ENCODE results near the gene CD81.

CD81 gene

DNA sequence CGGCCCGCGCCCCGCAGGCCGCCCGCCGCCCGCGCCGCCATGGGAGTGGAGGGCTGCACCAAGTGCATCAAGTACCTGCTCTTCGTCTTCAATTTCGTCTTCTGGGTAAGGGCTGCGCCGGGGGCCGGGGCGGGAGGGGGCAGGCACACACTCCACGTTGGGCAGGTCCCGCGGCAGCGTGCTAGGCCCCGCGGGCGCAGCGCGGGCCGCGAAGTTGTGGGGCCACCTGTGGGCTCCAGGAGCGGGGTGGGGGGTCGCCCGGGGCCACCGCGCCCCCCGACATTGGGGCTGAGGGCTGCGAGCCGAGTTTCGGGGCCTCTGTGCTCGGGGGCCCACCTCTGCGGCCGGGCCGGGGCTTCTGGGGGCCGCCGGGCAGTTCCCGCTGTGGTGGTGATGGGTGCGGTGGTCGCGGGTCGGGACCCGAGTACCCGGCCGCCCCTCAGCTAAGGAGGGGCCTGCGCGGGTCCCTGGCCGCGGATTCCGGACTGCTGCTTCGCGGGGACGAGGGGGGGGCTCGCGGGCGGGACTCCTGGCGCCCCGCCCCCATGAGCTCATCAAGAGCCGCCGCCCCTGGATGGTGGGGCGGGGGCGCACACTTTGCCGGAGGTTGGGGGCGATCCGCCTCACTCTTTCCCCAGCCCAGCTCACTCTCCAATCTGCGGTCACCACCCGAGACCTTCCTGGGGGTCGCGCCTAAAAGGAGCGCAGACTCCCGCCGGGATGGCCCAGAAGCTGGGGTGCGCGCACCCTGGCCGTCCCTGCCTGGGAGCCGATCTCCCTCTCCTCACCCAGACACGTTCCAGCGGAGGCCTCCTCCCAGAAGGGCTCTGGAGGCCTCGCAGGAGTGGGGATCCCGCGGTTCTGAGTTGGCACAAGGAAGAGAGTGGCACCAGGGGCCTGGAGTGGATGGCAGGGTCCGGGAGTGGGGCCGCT lies 667 bp downstream of the CD81 start:
- DNase-seq (ENCODE audit: low spot score): peak; percentile 62

- peak; percentile 15 for DNase-seq (ENCODE audit: low spot score)
Measured at GRCh38 chr11:2378527-2379210, 1.6 kb downstream of the CD81 start.

GRCh38 chr11:2379466-2380174 lies 2.5 kb downstream of the CD81 start:
- DNase-seq (ENCODE audit: low spot score): no peak

GRCh38 chr11:2380396-2380795 lies 3.3 kb downstream of the CD81 start:
- no peak for DNase-seq (ENCODE audit: low spot score)

DNA sequence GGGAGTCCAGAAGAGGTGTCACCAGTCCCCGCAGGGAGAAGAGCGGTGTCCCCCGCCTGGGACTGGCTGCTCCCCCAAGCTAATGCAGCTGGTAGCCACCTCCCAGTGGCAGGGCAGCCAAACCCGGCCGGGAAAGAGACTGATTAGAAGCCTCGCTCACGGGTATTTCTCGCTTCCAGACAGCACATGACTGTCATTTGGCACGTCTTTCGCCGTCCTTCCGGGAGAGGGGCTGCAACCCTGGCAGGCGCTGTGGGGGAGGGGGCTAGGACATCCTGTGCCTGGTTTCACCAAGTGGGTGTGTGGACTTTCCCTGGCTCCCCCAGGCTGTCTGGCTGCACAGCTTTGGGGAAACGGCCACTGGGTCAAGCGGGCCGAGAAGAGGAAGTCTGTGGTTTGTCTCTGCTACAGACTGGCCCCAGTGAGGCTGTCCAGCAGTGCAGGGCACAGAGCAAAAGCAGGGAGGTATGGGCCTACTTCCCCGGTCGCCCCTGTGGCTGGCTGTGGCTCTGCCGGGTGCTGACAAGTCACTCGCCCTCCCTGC lies 3.8 kb downstream of the CD81 start:
- DNase-seq (ENCODE audit: low spot score): no peak

DNA sequence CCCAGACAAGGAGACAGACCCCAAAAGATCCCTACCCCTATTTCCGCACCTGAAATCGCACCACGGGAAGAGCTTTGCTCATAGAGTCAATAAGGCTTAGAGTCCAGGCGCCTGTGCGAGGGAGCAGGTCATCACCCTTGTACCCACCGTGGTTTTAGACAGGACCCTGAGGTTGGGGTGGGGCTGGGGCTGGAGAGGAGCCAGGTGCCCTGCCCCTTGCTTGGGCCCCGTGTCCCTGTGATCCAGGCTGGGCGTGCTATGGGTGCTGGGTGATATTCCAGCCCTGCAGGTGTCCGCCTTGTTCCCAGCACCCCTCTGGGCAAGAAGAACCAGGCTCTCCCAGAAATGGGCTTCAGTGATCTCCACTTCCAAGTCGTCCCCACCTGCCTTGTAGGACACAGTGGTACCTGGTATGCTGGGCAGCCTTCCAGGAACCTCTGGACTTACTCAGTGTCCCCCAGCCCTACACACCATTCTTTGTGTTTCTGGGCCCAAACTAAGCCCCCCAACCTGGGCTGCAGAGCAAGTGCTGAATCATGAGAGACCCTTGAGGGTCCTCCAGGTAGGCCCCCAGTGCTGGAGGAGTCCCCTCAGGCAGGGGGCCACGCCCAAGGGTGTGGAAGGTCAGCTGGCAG lies 4.5 kb downstream of the CD81 start:
- DNase-seq (ENCODE audit: low spot score): no peak

DNA sequence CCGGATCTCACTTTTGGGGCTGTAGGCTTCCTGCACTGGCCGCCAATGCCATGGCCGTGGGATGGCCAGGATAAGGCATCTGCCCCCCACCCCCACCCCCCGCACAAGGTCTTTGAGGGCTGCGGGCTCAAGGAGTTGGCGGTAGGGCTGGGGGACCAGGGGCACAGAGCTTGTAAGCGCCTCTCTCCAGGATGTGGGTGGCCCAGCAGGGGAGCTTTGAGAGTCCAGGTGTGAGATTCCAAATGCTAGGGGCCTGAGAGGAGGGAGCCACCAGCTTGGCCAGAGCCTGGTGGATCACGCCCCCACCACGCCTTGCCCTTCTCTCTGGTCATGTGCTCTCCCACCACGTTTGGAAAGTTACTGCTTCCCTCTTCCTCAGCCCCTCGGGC lies 5.0 kb downstream of the CD81 start:
- no peak for DNase-seq (ENCODE audit: low spot score)

DNA sequence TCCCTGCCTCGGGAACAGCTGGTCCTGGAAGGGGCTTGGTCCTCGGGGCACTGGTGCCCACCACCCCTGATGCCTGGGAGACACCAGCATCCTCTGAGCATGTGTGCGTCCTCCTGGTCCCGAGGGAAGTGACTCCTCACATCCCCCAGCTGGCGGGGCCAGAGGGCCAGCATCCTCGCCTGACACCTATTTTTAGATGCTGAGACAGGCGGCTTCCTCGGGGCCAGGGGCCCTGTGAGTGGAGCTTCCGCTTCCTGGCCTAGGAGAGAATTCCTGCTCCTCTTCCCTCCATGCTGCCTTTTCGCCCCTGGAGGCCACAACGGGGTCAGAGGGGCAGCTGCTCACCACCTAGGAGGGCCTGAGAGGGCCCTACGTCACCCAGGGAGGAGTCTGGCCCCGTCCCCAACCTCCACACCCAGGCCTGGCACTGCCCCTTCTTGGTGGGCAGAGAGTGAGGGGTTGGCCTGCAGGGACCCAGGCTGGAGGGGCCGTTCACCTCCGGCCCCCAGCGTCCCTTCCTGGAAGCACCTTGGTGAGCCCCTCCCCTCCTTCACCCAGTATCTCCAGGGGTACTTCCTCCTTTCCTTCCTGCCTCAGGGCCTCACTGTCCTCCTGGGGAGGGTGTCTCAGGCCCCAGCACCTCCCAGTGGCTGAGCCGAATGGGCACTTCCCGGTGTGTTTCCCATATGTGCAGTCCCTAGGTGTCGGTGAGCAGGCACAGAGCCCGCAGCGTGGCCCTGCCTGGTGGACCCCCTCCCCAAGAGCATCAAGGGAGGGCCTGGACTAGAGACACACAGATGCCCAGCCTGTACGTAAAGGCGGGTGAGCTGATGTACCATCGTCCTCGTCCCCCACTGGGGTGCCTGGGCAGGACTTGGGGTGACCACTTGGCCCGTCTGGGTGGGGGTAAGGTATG lies 6.1 kb downstream of the CD81 start:
- no peak for DNase-seq (ENCODE audit: low spot score)

DNA sequence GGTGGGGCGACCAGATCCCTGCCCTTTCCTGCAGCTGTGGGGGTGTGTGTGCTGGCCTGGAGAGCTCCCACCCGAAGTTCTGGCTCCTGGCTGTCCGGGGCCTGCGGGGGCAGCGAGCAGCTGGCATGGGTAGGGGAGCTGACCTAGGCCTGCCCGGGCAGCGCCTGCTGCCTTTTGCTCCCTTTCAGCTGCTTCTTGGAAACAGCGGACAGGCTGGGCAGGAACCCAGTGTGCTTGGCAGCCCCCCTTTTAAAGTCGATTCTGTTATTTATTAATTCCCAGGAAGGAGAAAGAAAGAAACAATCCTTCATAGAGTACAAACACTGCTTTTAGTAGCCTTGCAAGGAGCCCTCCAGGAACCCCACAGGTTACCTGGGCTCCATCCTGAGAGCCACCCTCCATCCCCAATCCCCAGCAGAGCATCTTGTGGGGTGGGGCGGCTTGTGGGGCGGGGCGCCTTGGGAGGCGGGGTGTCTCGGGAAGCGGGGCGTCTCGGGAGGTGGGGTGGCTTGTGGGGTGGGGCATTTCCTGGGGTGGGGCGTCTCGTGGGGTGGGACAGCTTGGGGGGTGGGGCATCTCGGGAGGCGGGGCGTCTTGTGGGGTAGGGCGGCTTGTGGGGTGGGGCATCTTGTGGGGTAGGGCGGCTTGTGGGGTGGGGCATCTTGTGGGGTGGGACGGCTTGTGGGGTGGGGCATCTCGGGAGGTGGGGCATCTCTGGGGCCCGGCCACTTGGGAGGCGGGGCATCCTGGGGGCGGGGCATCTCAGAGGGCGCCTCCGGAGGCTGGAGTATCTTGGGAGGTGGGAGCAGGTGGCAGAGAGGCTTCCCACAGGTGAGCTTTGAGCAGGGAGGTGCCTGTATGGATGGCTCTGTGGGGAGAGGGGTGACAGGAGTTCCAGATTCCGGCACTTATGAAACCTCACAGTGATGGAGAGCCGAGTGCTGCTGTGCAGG lies 7.0 kb downstream of the CD81 start:
- DNase-seq (ENCODE audit: low spot score): no peak

- DNase-seq (ENCODE audit: low spot score): no peak
Measured at GRCh38 chr11:2385156-2386151, 8.3 kb downstream of the CD81 start.

- DNase-seq (ENCODE audit: low spot score): no peak
Measured at GRCh38 chr11:2386591-2386990, 9.5 kb downstream of the CD81 start.

- DNase-seq (ENCODE audit: low spot score): no peak
Measured at GRCh38 chr11:2387266-2387987, 10.3 kb downstream of the CD81 start.

- DNase-seq (ENCODE audit: low spot score): no peak
Measured at GRCh38 chr11:2388431-2389376, 11.6 kb downstream of the CD81 start.

DNA sequence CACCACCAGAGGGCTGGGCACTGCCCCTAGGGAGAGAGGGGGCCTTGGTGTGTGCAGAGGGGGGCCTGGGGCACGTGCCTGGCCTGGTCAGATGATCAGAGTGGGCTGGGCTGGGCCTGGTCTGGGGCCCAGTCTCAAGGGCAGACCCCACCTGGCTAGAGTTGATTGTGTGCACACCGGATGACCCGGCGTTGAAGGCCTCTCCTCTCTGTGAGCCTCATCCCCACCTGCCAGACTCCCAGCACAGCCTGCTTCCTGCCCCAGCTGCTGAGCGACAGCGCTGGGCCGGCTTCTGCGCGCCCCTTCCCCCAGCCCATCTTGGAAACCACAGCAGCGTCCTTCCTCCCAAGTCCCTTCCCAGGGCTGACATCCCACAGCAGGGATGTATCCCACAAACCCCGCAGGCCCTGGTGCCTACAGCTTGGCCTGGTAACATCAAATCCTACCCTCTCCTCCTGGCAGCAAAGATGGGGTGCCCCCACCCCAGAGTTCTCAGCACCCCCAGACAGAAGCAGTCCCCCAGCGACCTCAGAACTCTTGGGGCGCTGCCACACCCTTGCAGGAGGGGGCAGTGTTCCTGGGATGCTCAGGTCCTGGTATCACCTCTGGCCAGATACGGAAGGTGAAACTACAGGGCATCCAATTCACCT lies 12.4 kb downstream of the CD81 start:
- no peak for DNase-seq (ENCODE audit: low spot score)

GRCh38 chr11:2390091-2390724 lies 13.1 kb downstream of the CD81 start:
- DNase-seq (ENCODE audit: low spot score): no peak

DNA sequence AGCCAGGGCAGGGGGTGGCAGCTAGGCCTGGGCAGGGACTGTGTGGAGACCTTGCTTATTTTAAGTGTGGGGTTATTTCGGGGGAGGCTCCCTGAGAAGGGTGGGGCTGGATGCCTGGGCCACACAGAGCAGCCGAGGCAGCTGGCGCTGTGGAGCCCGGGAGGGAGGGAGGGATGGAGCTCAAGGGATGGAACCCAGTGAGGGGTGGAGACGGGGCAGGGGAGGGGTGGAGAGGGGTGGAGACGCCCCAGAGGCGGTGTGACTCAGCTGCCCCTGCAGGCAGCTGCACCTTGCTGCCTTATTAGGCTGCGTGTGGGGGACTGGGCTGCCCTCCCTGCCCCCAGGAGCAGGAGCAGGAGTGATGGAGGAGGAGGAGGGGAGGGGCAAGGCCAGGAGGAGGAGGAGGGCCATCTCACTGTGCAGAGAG lies 13.6 kb downstream of the CD81 start:
- no peak for DNase-seq (ENCODE audit: low spot score)
